GM12878 (cell line): ENCODE data around the gene MEIOC. TPM values are rescaled to one million over a fixed set of nuclear protein-coding genes. Genes with fewer than 3 reads are reported as not detected.
A peak's percentile ranks its signal among the peaks of the same experiment; 100 is the strongest.

Source experiments
- ATAC-seq: fragments of 200-7000 bp; cut with Tn5 transposase; 3 replicates; pipeline ENCODE4 v1.9.1; 2020; ENCODE audit warnings: mild to moderate bottlenecking, moderate library complexity
- BruUV-seq: library from RNA; stranded (reverse); fragments of 400-500 nt; replicated peaks from 2 replicates; lab custom pipeline; 2021; lab: Mats Ljungman, UMichigan
- CTCF ChIA-PET: fragments of 300-600 bp; sonication (Branson Sonifier 250); formaldehyde crosslinking; extraction: SDS; loops from one replicate; lab custom pipeline; 2021; ENCODE audit warnings: inconsistent platforms; lab: Yijun Ruan, JAX
- POLR2A ChIA-PET: fragments of 350-600 bp; formaldehyde crosslinking; extraction: SDS; loops from one replicate; lab custom pipeline; 2021; ENCODE audit warnings: inconsistent platforms; lab: Charles Lee
- RAD21 ChIA-PET: fragments of 300-600 bp; sonication (Branson Sonifier 250); formaldehyde crosslinking; loops from one replicate; lab custom pipeline; 2023; ENCODE audit warnings: antibody characterized with exemption; ENCODE audit not compliant: unreplicated experiment; lab: Charles Lee
- SMC1A ChIA-PET: fragments of 300-600 bp; sonication (Branson Sonifier 250); formaldehyde crosslinking; loops from one replicate; lab custom pipeline; 2023; ENCODE audit not compliant: unreplicated experiment, uncharacterized antibody; lab: Charles Lee
- DNase-seq: peaks from one replicate; pipeline ENCODE4 v3.0.0-alpha.2; 2011; ENCODE audit warnings: low read depth, low spot score
- FAIRE-seq: peaks from 3 replicates; lab custom pipeline; 2011; peaks lifted over from hg19 to GRCh38; lab: Jason Lieb, UNC
- H2AFZ ChIP-seq: 2 replicates; pipeline ENCODE4 v1.6.0; 2011; ENCODE audit warnings: low read depth, low read length, control low read depth; ENCODE audit not compliant: control insufficient read depth
- H3K27ac ChIP-seq: 2 replicates; pipeline ENCODE4 v1.5.1; 2011; ENCODE audit warnings: control low read depth; ENCODE audit not compliant: control insufficient read depth, insufficient read depth
- H3K27me3 ChIP-seq, 2 experiments: replicated peaks in 1 of 2; 2 replicates each; pipeline versions ENCODE4 v1.6.0 to v1.6.1; 2011; ENCODE audit warnings: low read length in 1 of 2; ENCODE audit not compliant: control insufficient read depth in 2 of 2, insufficient read depth in 2 of 2
- H3K36me3 ChIP-seq, 2 experiments: 2 replicates each; pipeline ENCODE4 v1.5.1; 2011; ENCODE audit warnings: low read length in 1 of 2; ENCODE audit not compliant: control insufficient read depth in 2 of 2, insufficient read depth in 2 of 2
- H3K4me1 ChIP-seq: 2 replicates; pipeline ENCODE4 v1.6.1; 2011; ENCODE audit warnings: mild to moderate bottlenecking, low read length, moderate library complexity, mixed read lengths; ENCODE audit not compliant: control insufficient read depth, insufficient read depth
- H3K4me2 ChIP-seq: 2 replicates; pipeline ENCODE4 v1.6.0; 2011; ENCODE audit warnings: control low read depth; ENCODE audit not compliant: control insufficient read depth, insufficient read depth
- H3K4me3 ChIP-seq: fragments of 200-600 bp; sonication (generic); 2 replicates; pipeline ENCODE4 v1.5.1; 2016
- H3K79me2 ChIP-seq: 2 replicates; pipeline ENCODE4 v1.6.0; 2011; ENCODE audit warnings: low read length; ENCODE audit not compliant: control insufficient read depth, insufficient read depth
- H3K9ac ChIP-seq: 2 replicates; pipeline ENCODE4 v1.8.0; 2011; ENCODE audit warnings: low read length, control low read depth, mixed read lengths; ENCODE audit not compliant: control insufficient read depth, insufficient read depth
- H3K9me3 ChIP-seq: replicated peaks from 3 replicates; pipeline ENCODE4 v1.5.1; 2011; ENCODE audit warnings: mild to moderate bottlenecking, low read length; ENCODE audit not compliant: control insufficient read depth, insufficient read depth
- H4K20me1 ChIP-seq: 2 replicates; pipeline ENCODE4 v1.6.0; 2011; ENCODE audit not compliant: control insufficient read depth, insufficient read depth
- CHD1 ChIP-seq: IDR thresholded peaks from 2 replicates; pipeline ENCODE4 v1.6.1; 2012; ENCODE audit warnings: low read depth, low read length, improper control_type of control experiment
- POLR2A ChIP-seq: IDR thresholded peaks from 2 replicates; pipeline ENCODE4 v1.6.1; 2011; ENCODE audit warnings: low read depth, mild to moderate bottlenecking, low read length
- RAD21 ChIP-seq: IDR thresholded peaks from 2 replicates; pipeline ENCODE4 v1.6.1; 2011; ENCODE audit warnings: mild to moderate bottlenecking, low read depth, low read length, moderate library complexity; ENCODE audit not compliant: insufficient read depth
- SMC3 ChIP-seq: IDR thresholded peaks from 2 replicates; pipeline ENCODE4 v1.6.1; 2011; ENCODE audit warnings: low read length, improper control_type of control experiment, borderline replicate concordance
- ZNF217 ChIP-seq: fragments of 450-650 bp; IDR thresholded peaks from 2 replicates; pipeline ENCODE4 v1.6.1; 2017; ENCODE audit warnings: antibody characterized with exemption, mild to moderate bottlenecking
- in situ Hi-C: fragments of 300-500 bp; cut with MboI; formaldehyde crosslinking; loops from 9 replicates; pipeline ENCODE4 v1.14.3; 2018; ENCODE audit warnings: mixed read lengths
- intact Hi-C: fragments of 100-400 bp; cut with micrococcal nuclease; formaldehyde crosslinking; loops from one replicate; pipeline ENCODE4 v1.14.2; 2022; ENCODE audit not compliant: unreplicated experiment
- polyA plus RNA-seq, 11 experiments: library from polyadenylated mRNA; depleted of rRNA in 4 of 11; unstranded in 6 of 11; stranded (reverse) in 5 of 11; fragments of >200 nt; fragmentation: Nextera tagmentation in 4 of 11; fragmentation: Illumina TruSeq in 1 of 11; extraction: Ambion mirVana in 4 of 11; extraction: Trizol in 1 of 11; gene quantifications; 1 replicate in 1 of 11; 2 replicates in 10 of 11; pipeline versions ENCODE4 v1.2.1 to v1.2.3, GENCODE V29; 2011 to 2016; ENCODE audit warnings: inconsistent platforms in 2 of 11, missing spikeins in 2 of 11, low read depth in 1 of 11
- total RNA-seq, 4 experiments: library from RNA; depleted of rRNA in 3 of 4; stranded (reverse); fragments of >200 nt in 3 of 4; fragmentation: Illumina TruSeq in 1 of 4; extraction: Trizol in 1 of 4; gene quantifications; 2 replicates each; pipeline versions ENCODE4 v1.2.1 to v1.2.3, GENCODE V29; 2013 to 2021
- TF ChIP-seq, protein P1 (sequence below), 3 experiments: IDR thresholded peaks in 2 of 3; conservative IDR thresholded peaks in 1 of 3; 2 replicates each; pipeline ENCODE4 v1.5.1; 2011; ENCODE audit warnings: low read depth in 3 of 3, low read length in 3 of 3, mild to moderate bottlenecking in 3 of 3, control low read depth in 2 of 3, moderate library complexity in 2 of 3, inconsistent platforms in 1 of 3, mixed read lengths in 1 of 3; ENCODE audit not compliant: control insufficient read depth in 2 of 3, insufficient read depth in 1 of 3; ENCODE audit errors: extremely low read depth in 1 of 3

The MEIOC gene
- total and polyA plus RNA-seq, 10 of the 15 experiments (the other 5 are each of a cell fraction or from before 2014, with no cell fraction given): 0.01 to 0.48 (median 0.12) TPM; not detected in 4

DNA sequence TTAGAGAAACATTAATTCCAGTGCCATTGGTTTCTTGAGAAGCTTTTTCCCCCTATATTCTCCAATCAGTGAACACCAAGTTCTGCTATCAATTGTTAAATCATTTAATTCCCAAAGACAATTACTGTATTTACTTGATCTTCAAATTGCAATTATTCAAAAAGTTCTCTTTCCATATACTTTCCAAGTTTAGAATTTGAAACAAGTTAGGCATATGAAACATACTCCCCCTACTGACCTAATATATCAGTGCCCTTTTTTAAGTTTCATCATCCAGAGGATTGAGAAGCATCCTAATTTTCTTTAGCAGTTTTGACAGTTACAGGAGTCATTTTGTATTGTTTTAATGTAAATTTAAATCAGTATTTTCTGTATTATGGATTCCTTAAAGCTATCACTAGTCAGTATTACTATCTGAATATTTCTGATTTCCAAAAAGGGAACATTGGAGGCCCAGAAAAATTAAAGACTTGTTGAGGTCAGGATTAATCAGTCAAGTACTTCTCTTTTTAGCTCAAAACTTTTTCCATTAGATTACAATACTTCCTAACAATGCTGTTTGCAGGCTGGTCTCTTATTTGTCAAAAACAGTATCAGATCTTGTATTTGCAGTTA, 16.3 kb downstream of the MEIOC start:
- intact Hi-C loops (no loop called here), in situ Hi-C loops (no loop called here)
- H4K20me1 ChIP-seq: no peaks in the 10 kb centered on the region
- no peaks in the 10 kb centered on the region for H3K79me2 ChIP-seq
- no peak overlapping the region for H3K27ac ChIP-seq
- CTCF ChIA-PET: interaction anchor here (0.6 to 7.1 kb wide), 8 partner anchors 9 to 149 kb away, joined by 3 to 118 read pairs (median 4); no protein-coding TSS in a partner anchor
- H3K4me2 ChIP-seq: no peak overlapping the region
- no peaks in the 10 kb centered on the region for H3K36me3 ChIP-seq
- BruUV-seq: no TSS peak
- H2AFZ ChIP-seq: no peak overlapping the region
- TF ChIP-seq RAD21 (peak; percentile 36), CHD1 (no peak), SMC3 (peak; percentile 42; the same call in 1 of the 2 replicates), POLR2A (no peak), ZNF217 (no peak)
- TF ChIP-seq, protein P1, sequence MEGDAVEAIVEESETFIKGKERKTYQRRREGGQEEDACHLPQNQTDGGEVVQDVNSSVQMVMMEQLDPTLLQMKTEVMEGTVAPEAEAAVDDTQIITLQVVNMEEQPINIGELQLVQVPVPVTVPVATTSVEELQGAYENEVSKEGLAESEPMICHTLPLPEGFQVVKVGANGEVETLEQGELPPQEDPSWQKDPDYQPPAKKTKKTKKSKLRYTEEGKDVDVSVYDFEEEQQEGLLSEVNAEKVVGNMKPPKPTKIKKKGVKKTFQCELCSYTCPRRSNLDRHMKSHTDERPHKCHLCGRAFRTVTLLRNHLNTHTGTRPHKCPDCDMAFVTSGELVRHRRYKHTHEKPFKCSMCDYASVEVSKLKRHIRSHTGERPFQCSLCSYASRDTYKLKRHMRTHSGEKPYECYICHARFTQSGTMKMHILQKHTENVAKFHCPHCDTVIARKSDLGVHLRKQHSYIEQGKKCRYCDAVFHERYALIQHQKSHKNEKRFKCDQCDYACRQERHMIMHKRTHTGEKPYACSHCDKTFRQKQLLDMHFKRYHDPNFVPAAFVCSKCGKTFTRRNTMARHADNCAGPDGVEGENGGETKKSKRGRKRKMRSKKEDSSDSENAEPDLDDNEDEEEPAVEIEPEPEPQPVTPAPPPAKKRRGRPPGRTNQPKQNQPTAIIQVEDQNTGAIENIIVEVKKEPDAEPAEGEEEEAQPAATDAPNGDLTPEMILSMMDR (IDR thresholded peaks at IDR 0.05 in 2 of 3, conservative IDR thresholded peaks at IDR 0.05 in 1 of 3; ENCODE audit: control insufficient read depth in 2 of 3, extremely low read depth in 1 of 3, insufficient read depth in 1 of 3, low read depth in 3 of 3, low read length in 3 of 3): peak; percentile 47 to 57 (median 52); a peak in 5 of 6 replicates
- TF ChIP-seq, all 136 proteins: peak for 3
- RAD21 ChIA-PET: interaction anchor here (0.6 to 1.2 kb wide), 5 partner anchors 12 to 391 kb away, joined by 3 to 7 read pairs (median 3); no protein-coding TSS in a partner anchor
- no peak for ATAC-seq
- POLR2A ChIA-PET: no interaction called here
- H3K4me1 ChIP-seq: no peaks in the 10 kb centered on the region
- DNase-seq: no peak
- H3K27me3 ChIP-seq: no peaks in the 10 kb centered on the region; a peak in 1 of 4 replicates
- FAIRE-seq: peak; percentile 31
- H3K4me3 ChIP-seq: no peak overlapping the region
- SMC1A ChIA-PET: interaction anchor here (0.6 to 3.8 kb wide), 6 partner anchors 16 to 644 kb away, joined by 3 to 18 read pairs (median 4); no protein-coding TSS in a partner anchor
- H3K9ac ChIP-seq: no peak overlapping the region
- no peaks in the 10 kb centered on the region for H3K9me3 ChIP-seq
